Fibroblast of peridontal ligament (primary cell): ENCODE results near the gene B4GALNT3.

ENCODE experiments used
- DNase-seq: peaks from one replicate; pipeline ENCODE4 v3.0.0-alpha.2; 2010; ENCODE audit errors: extremely low read depth

B4GALNT3 gene

GRCh38 chr12:467591-467990, 7.9 kb downstream of the B4GALNT3 start:
- no peak for DNase-seq

GRCh38 chr12:468671-469389, 9.1 kb downstream of the B4GALNT3 start:
- DNase-seq: no peak

GRCh38 chr12:470133-470532, 10.4 kb downstream of the B4GALNT3 start:
- no peak for DNase-seq

GRCh38 chr12:473198-473597, 13.5 kb downstream of the B4GALNT3 start:
- no peak for DNase-seq

DNA sequence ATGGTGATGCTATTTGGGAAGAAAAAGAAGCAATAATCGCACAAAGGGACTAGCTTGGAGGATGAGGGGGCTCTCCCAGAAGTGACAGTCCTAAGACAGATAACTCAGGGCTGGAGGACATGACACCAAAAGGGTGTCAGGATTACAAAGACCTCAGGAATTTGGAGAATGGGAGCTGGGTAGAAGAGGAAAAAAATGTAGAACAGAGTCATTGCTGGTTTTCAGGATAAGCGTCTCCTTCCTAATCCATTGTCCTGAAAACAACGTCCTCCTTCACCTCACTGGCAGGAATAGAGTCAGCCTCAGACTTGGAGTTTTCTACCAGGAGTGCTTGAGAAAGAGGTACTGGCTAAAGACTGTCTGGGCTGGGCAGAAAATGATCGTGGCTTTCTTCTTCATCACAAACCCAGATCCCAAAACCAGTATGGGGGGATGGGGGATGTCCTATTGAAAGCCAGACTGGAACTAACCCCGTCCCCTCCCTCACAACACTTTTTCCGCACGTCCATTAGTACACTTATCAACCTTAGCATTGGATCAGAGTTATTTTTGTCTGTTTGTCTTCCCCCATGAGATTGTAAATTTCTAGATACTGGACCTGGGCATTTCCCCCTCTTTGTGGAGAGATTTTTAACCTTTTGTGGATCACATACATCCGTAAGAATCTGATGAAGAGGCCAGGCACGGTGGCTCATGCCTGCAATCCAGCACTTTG, 14.3 kb downstream of the B4GALNT3 start:
- DNase-seq: no peak

DNA sequence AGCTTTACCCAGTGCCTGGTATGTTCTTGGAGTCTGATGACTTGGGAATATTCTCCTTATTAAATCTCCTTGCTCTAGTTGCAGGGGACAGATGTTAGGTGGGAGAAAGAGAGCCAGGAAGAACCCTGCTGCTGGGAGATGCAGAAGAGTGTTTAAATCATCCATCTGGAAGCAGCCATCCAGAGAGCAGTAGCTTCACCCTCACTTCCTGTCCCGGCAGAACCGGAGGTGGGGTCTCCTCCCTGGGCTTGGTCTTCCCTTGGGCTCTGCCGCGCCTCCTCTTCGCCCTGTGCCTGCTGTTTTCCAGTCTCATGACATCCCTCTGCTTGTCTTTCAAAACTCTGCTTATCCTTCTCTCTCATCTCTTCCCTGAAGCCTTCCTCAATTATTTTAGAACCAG, 15.5 kb downstream of the B4GALNT3 start:
- DNase-seq: no peak

- DNase-seq: no peak
Observed at GRCh38 chr12:479161-479560, 19.4 kb downstream of the B4GALNT3 start.

DNA sequence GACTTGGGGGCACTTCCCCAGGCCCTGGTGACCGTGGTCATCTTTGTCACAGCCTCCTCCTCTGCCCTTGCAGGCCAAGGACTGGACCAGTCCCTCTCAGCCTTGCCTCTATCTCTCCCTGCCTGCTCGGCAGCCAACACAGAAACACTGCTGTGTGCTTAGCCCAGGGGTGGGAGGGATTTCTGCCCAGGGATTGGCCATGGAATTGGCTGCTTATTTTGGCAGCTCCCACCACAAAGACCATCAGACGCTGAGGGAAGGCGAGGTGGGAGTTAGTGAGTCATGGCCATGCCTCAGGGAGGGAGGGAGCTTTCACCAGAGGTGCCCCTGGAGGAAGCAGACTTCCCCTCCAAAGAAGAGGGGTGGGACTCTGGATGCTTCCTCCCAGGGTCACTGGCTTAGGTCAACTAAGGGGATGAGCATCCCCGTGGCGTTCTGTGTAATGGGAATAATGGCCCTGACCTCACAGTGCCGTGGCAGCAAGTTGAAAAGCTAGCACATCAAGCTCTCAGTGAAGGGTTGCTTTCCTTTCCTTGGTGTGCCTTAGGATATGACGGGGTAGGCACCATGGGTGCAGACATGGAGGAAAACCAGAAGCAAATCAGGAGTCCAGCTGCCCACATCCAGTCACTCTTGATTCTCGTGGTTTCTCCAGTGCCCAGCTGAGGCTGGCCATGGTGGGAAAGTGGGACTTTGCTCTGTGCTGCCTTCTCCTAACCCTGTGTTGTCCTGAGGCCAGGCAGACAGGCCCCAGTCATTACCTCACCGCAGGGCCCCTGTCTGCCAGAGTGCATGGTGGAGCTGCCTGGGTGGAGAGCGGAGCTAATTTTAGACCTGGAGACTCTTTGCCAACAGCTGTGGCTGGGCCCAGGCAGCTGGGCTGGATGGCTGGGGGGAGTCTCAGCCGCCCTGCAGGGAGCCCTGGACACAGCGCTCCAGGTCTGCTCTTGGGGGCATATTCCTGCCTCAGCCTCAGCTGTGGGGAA, 21.4 kb downstream of the B4GALNT3 start:
- no peak for DNase-seq

DNA sequence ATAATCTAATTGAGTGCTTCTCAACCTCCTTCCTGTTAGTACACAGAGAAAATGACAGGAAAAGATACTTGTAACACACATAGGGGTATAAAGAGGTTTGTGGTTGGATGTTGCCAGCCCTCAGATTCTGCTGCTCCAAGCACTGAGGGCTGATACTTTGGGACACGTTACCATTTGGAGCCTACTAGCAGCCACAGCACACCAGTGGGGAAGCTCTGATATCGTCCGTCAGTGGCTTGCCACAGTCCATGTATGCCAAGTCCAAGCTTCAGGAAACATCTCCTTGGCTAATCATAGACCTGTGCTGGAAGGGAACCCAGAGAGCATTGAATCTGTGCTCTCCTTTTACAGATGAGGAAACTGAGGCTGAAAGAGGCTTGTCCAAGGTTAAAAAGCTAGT, 22.3 kb downstream of the B4GALNT3 start:
- no peak for DNase-seq

DNA sequence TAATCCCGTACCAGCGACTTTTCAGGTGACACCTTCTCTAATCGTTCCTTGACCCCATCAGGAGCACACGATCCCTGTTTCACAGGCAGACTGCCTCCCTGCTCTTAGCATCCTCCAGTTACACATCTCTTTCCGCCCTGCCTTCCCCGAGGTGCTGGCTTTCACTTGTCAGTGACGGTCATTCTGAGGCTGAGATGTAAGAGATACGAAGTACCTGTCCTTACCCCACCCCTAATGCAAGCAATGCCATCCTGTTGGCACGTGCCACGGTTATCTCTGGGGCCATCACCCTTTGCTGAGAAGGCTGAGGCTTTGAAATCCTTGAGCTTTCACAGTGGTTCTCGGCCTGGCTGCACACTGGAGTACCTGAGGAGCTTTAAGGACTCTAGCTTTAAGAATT, 24.4 kb downstream of the B4GALNT3 start:
- DNase-seq: no peak

GRCh38 chr12:490260-490659, 30.5 kb downstream of the B4GALNT3 start:
- no peak for DNase-seq

DNA sequence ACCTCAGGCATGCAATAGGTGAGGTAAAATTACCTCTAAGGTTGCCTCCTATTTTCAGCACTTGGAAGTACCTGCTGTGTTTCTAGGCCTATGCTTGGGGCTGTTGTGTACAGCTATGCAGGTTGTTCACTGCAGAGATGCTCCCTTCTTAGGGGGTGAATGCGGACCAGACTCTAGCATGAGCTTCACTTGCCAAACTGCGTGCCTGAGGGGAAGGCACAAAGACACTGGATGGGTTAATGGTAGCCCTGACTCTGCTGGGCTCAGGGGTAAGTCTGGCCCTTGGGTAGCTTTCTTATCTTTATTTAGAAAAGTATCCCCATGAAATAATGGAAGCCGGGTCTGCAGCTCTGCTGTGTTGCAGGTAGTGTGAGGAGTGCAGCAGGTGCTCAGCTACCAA, 35.7 kb downstream of the B4GALNT3 start:
- DNase-seq: no peak

DNA sequence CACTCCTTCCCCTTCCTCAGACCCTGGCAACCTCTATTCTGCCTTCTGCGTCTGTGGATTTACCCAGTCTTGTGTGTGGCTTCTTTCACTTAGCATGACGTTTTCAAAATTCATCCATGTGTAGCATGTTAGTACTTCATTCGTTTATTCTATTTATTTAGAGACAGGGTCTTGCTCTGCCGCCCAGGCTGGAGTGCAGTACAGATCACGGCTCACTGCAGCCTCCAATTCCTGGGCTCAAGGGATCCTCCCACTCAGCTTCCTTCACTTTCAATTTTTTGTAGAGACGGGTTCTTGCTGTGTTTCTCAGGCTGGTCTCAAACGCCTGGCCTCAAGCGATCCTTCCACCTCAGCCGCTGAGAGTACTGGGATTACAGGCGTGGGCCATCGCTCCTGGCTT, 37.0 kb downstream of the B4GALNT3 start:
- DNase-seq: no peak

- no peak for DNase-seq
Observed at GRCh38 chr12:497501-498160, 37.9 kb downstream of the B4GALNT3 start.

DNA sequence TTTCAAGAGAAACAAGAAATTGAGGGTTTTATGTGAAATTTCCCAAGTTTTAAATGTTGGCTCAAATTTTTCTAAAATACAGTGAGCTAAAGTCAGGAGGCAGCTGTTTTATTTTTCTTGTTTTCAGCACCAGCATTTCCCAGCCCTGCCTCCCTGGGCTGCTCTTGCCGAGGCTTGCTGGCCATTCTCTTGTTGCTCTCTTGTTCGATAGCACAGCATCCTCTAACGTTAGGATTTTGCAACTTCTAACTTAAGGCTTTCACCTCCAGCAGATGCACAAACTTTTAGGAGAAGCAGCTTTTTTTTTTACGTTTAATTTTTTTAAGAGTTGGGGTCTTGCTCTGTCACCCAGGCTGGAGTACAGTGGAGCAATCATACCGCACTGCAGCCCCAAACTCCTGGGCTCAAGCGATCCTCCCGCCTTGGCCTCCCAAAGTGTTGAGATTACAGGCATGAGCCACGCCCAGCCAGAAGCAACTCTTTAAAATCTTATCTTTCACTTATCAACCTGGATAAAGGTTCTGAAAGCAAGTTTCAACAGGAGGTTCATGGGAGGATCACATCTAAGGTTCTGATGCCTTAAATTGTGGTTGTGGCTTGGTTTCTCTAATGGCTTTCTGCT, 40.2 kb downstream of the B4GALNT3 start:
- no peak for DNase-seq

GRCh38 chr12:501722-502447, 42.1 kb downstream of the B4GALNT3 start:
- DNase-seq: no peak

DNA sequence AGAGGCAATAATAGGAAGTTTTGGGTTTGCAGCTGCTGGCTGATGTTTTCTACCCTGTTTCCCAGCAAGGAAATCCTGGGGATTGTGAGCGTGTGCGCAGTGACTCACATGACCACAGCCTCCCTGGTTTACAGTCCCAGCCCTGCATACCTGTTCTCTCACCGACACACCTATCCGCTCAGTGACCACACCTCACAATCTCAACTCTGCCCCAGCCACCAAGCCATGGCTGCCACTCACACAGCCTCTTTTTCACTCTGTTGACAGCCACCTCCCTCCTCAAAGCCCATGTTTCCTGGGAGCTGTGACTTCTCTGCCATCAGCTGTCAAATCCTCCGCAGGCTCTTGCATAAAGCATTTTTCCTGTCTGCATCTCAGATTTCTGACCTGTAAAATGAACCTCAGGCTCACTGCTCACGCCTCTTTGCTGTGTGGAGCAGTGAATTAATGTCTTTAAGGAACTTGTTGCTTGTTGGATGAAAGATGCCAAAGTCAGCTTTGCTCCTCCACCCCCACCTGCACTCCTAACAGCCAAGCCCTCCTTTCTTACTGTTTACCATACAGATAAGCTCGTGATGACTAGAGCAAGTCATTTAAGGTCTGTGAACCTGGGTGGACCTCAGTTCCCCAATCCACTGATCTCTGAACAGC, 43.5 kb downstream of the B4GALNT3 start:
- DNase-seq: no peak

DNA sequence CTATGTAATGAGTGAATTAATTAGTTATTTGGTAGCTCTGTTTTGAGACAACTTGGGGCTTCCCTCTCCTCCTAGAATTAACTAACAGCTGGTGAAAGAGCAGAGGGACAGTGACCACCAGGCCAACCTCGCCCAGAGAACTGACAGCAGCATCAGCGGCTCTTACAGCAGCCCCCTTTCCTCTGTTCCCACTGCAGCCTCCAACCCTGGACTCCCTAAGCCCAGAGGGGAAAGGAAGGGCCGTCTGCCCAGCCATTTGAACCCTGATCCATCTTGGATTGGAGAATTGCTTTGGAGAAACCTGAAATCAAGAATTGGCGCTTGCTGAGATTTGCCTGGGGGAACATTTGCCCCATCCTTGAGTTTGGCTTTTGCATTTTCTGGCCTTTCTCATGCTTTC, 45.5 kb downstream of the B4GALNT3 start:
- no peak for DNase-seq

- no peak for DNase-seq
Observed at GRCh38 chr12:507391-507796, 47.7 kb downstream of the B4GALNT3 start.

- no peak for DNase-seq
Observed at GRCh38 chr12:508145-508544, 48.4 kb downstream of the B4GALNT3 start.
